Stimulated activated effector memory CD8-positive, alpha-beta T cell treated with anti-CD3 and anti-CD28 coated beads, Interleukin-12 subunit alpha, Interleukin-12 subunit beta, amount 100 ng/mL, for 72 hours (primary cell): ENCODE results near the gene SRPK2.

Source experiments
- ATAC-seq: fragments of 150-1000 bp; cut with Tn5 transposase; 2 replicates; pipeline ENCODE4 v1.10.0; 2021
- DNase-seq, 2 donors: peaks; one replicate each; pipeline ENCODE4 v3.0.0; 2021 to 2022; ENCODE audit warnings: low spot score in 2 of 2
- H3K27ac Mint-ChIP-seq: one replicate; pipeline ENCODE4 v1.8.0; 2022; ENCODE audit warnings: mild to moderate bottlenecking, mixed read lengths
- H3K36me3 Mint-ChIP-seq: one replicate; pipeline ENCODE4 v1.8.0; 2022; ENCODE audit warnings: mild to moderate bottlenecking, mixed read lengths
- H3K4me1 Mint-ChIP-seq: one replicate; pipeline ENCODE4 v1.8.0; 2022; ENCODE audit warnings: mixed read lengths
- H3K4me3 Mint-ChIP-seq: one replicate; pipeline ENCODE4 v1.8.0; 2022; ENCODE audit warnings: mild to moderate bottlenecking, mixed read lengths
- H3K9me3 Mint-ChIP-seq: one replicate; pipeline ENCODE4 v1.8.0; 2022; ENCODE audit warnings: mixed read lengths

SRPK2 gene

GRCh38 chr7:105219771-105220160 is 169.0 kb downstream of the SRPK2 start:
- Mint-ChIP-seq H3K27ac (no peak overlapping the region), H3K4me3 (no peak overlapping the region), H3K4me1 (peaks cover 48% of the 10 kb centered on the region)

GRCh38 chr7:105218939-105219770 is 169.6 kb downstream of the SRPK2 start:
- Mint-ChIP-seq H3K4me3 (no peak overlapping the region), H3K36me3 (no peaks in the 10 kb centered on the region), H3K27ac (no peak overlapping the region), H3K9me3 (no peaks in the 10 kb centered on the region), H3K4me1 (peaks cover 48% of the 10 kb centered on the region)
- DNase-seq (no peak), ATAC-seq (no peak)

More at GRCh38 chr7:105219771-105220160, 169.0 kb downstream of the SRPK2 start:
- Mint-ChIP-seq H3K36me3 (no peaks in the 10 kb centered on the region), H3K9me3 (no peaks in the 10 kb centered on the region)
- DNase-seq (no peak), ATAC-seq (no peak)

GRCh38 chr7:105218215-105218614 is 170.5 kb downstream of the SRPK2 start:
- DNase-seq (no peak), ATAC-seq (no peak)
- no peaks in the 10 kb centered on the region for H3K9me3 Mint-ChIP-seq
- H3K4me3 Mint-ChIP-seq: no peak overlapping the region
- no peaks in the 10 kb centered on the region for H3K36me3 Mint-ChIP-seq
- H3K27ac Mint-ChIP-seq: no peak overlapping the region
- peaks cover 51% of the 10 kb centered on the region for H3K4me1 Mint-ChIP-seq

GRCh38 chr7:105216786-105217185 is 171.9 kb downstream of the SRPK2 start:
- DNase-seq: no peak
- Mint-ChIP-seq H3K4me1 (peaks cover 60% of the 10 kb centered on the region), H3K9me3 (no peaks in the 10 kb centered on the region), H3K4me3 (no peak overlapping the region), H3K36me3 (no peaks in the 10 kb centered on the region), H3K27ac (no peak overlapping the region)
- ATAC-seq: no peak

GRCh38 chr7:105215821-105216220 is 172.9 kb downstream of the SRPK2 start:
- H3K27ac Mint-ChIP-seq: no peak overlapping the region
- H3K9me3 Mint-ChIP-seq: no peaks in the 10 kb centered on the region
- peaks cover 63% of the 10 kb centered on the region for H3K4me1 Mint-ChIP-seq
- no peak for DNase-seq
- no peaks in the 10 kb centered on the region for H3K36me3 Mint-ChIP-seq
- no peak overlapping the region for H3K4me3 Mint-ChIP-seq
- no peak for ATAC-seq

GRCh38 chr7:105215182-105215581 is 173.5 kb downstream of the SRPK2 start:
- H3K9me3 Mint-ChIP-seq: no peaks in the 10 kb centered on the region
- H3K36me3 Mint-ChIP-seq: no peaks in the 10 kb centered on the region
- peak; percentile 31 for ATAC-seq
- H3K27ac Mint-ChIP-seq: no peak overlapping the region
- no peak overlapping the region for H3K4me3 Mint-ChIP-seq
- no peak for DNase-seq
- H3K4me1 Mint-ChIP-seq: peaks cover 70% of the 10 kb centered on the region

GRCh38 chr7:105213611-105214010 is 175.1 kb downstream of the SRPK2 start:
- peaks cover 81% of the 10 kb centered on the region for H3K4me1 Mint-ChIP-seq

GRCh38 chr7:105212212-105212611 is 176.5 kb downstream of the SRPK2 start:
- no peak overlapping the region for H3K27ac Mint-ChIP-seq
- ATAC-seq (no peak), DNase-seq (no peak)
- no peaks in the 10 kb centered on the region for H3K9me3 Mint-ChIP-seq
- peaks cover 84% of the 10 kb centered on the region for H3K4me1 Mint-ChIP-seq
- no peaks in the 10 kb centered on the region for H3K36me3 Mint-ChIP-seq
- H3K4me3 Mint-ChIP-seq: no peak overlapping the region

More at GRCh38 chr7:105213611-105214010, 175.1 kb downstream of the SRPK2 start:
- DNase-seq (no peak), ATAC-seq (no peak)
- H3K4me3 Mint-ChIP-seq: no peak overlapping the region
- no peaks in the 10 kb centered on the region for H3K36me3 Mint-ChIP-seq
- H3K27ac Mint-ChIP-seq: no peak overlapping the region
- H3K9me3 Mint-ChIP-seq: no peaks in the 10 kb centered on the region

GRCh38 chr7:105210721-105211205 is 178.0 kb downstream of the SRPK2 start:
- Mint-ChIP-seq H3K4me3 (peak overlapping the region; percentile 32), H3K27ac (peak overlapping the region; percentile 83), H3K9me3 (no peaks in the 10 kb centered on the region), H3K36me3 (no peaks in the 10 kb centered on the region), H3K4me1 (peaks cover 90% of the 10 kb centered on the region)
- DNase-seq (no peak), ATAC-seq (peak; percentile 52)

- no peak for ATAC-seq
- Mint-ChIP-seq H3K36me3 (no peaks in the 10 kb centered on the region), H3K4me1 (peaks cover 90% of the 10 kb centered on the region), H3K9me3 (no peaks in the 10 kb centered on the region), H3K27ac (peak overlapping the region; percentile 83), H3K4me3 (peak overlapping the region; percentile 55)
- no peak for DNase-seq
Observed at GRCh38 chr7:105209870-105210269, 178.9 kb downstream of the SRPK2 start.

- H3K9me3 Mint-ChIP-seq: no peaks in the 10 kb centered on the region
- peaks cover 90% of the 10 kb centered on the region for H3K4me1 Mint-ChIP-seq
- H3K4me3 Mint-ChIP-seq: peak overlapping the region; percentile 55
- no peak for DNase-seq
- no peak for ATAC-seq
- H3K36me3 Mint-ChIP-seq: no peaks in the 10 kb centered on the region
- peak overlapping the region; percentile 59 for H3K27ac Mint-ChIP-seq
Observed at GRCh38 chr7:105209433-105209832, 179.3 kb downstream of the SRPK2 start.

- H3K36me3 Mint-ChIP-seq: peaks cover 6% of the 10 kb centered on the region
- ATAC-seq (no peak), DNase-seq (no peak)
- no peak overlapping the region for H3K27ac Mint-ChIP-seq
- H3K4me1 Mint-ChIP-seq: peaks cover 72% of the 10 kb centered on the region
- no peaks in the 10 kb centered on the region for H3K9me3 Mint-ChIP-seq
- H3K4me3 Mint-ChIP-seq: no peak overlapping the region
Observed at GRCh38 chr7:105206985-105207384, 181.7 kb downstream of the SRPK2 start.

GRCh38 chr7:105205592-105206237 is 183.0 kb downstream of the SRPK2 start:
- Mint-ChIP-seq H3K9me3 (no peaks in the 10 kb centered on the region), H3K27ac (peak overlapping the region; percentile 87), H3K4me1 (peaks cover 60% of the 10 kb centered on the region), H3K4me3 (peak overlapping the region; percentile 40), H3K36me3 (peaks cover 8% of the 10 kb centered on the region)
- ATAC-seq: peak; percentile 90
- DNase-seq: no peak

- ATAC-seq (no peak), DNase-seq (no peak)
- Mint-ChIP-seq H3K27ac (peak overlapping the region; percentile 87), H3K4me3 (no peak overlapping the region), H3K4me1 (peaks cover 58% of the 10 kb centered on the region), H3K9me3 (no peaks in the 10 kb centered on the region), H3K36me3 (peaks cover 11% of the 10 kb centered on the region)
Observed at GRCh38 chr7:105204953-105205352, 183.8 kb downstream of the SRPK2 start.

- Mint-ChIP-seq H3K4me1 (peaks cover 56% of the 10 kb centered on the region), H3K4me3 (no peak overlapping the region)
- no peak for ATAC-seq
Observed at GRCh38 chr7:105204520-105204919, 184.2 kb downstream of the SRPK2 start.

GRCh38 chr7:105202616-105203015 is 186.1 kb downstream of the SRPK2 start:
- H3K36me3 Mint-ChIP-seq: peaks cover 20% of the 10 kb centered on the region
- H3K27ac Mint-ChIP-seq: no peak overlapping the region

More at GRCh38 chr7:105204520-105204919, 184.2 kb downstream of the SRPK2 start:
- Mint-ChIP-seq H3K27ac (no peak overlapping the region), H3K9me3 (no peaks in the 10 kb centered on the region), H3K36me3 (peaks cover 11% of the 10 kb centered on the region)
- DNase-seq: no peak

More at GRCh38 chr7:105202616-105203015, 186.1 kb downstream of the SRPK2 start:
- peaks cover 45% of the 10 kb centered on the region for H3K4me1 Mint-ChIP-seq
- ATAC-seq (no peak), DNase-seq (no peak)
- H3K9me3 Mint-ChIP-seq: no peaks in the 10 kb centered on the region
- H3K4me3 Mint-ChIP-seq: no peak overlapping the region
